Pancreas (tissue), 10 donors: Measurements from ENCODE around the gene TSHR. TPM values are rescaled to one million over a fixed set of nuclear protein-coding genes. Genes with fewer than 3 reads are reported as not detected.

Experiments used
- ATAC-seq, 4 donors: fragments of 200-7000 bp; cut with Tn5 transposase; one replicate each; pipeline versions ENCODE4 v1.8.0 to v1.9.1; 2020; ENCODE audit warnings: mild to moderate bottlenecking in 4 of 4, moderate library complexity in 4 of 4
- DNase-seq, 6 donors: peaks; one replicate each; pipeline ENCODE4 v3.0.0-alpha.2; 2020
- FAIRE-seq: peaks from 2 replicates; lab custom pipeline; 2012; peaks lifted over from hg19 to GRCh38; lab: Jason Lieb, UNC
- H3K27ac ChIP-seq, 4 donors: fragments of 200-600 bp; sonication (generic); 1 replicate in 3 of 4; 2 replicates in 1 of 4; pipeline versions ENCODE4 v1.5.0 to v1.8.0; 2020
- H3K27me3 ChIP-seq, 4 donors: fragments of 200-600 bp; one replicate each; pipeline ENCODE4 v1.8.0; 2021
- H3K36me3 ChIP-seq, 3 donors: fragments of 200-600 bp; sonication (generic) in 1 of 3; one replicate each; pipeline versions ENCODE4 v1.5.0 to v1.8.0; 2020 to 2021
- H3K4me1 ChIP-seq, 3 donors: fragments of 200-600 bp; one replicate each; pipeline ENCODE4 v1.8.0; 2021
- H3K4me3 ChIP-seq, 4 donors: fragments of 200-600 bp; sonication (generic) in 2 of 4; one replicate each; pipeline versions ENCODE4 v1.5.0 to v1.8.0; 2020 to 2021
- H3K9me3 ChIP-seq, 4 donors: fragments of 200-600 bp; one replicate each; pipeline ENCODE4 v1.8.0; 2021
- WGBS, 2 donors: extraction: QIAGEN DNeasy Blood & Tissue Kit; methylation state at CpG; one replicate each; pipeline ENCODE4 v1.1.7; 2013; 5-methylcytosine and 5-hydroxymethylcytosine counted together
- intact Hi-C, 3 donors: fragments of 100-400 bp; cut with DNase I; formaldehyde crosslinking; loops; one replicate each; pipeline versions ENCODE4 v1.11.1 to v1.14.2; 2022
- polyA plus RNA-seq, 2 donors: library from polyadenylated mRNA; stranded (reverse); fragments of 200-250 nt; gene quantifications; one replicate each; pipeline ENCODE4 v1.2.3, GENCODE V29; 2013
- total RNA-seq, 6 donors: library from RNA; stranded (reverse); fragmentation: NEBNext Ultra II Directional in 4 of 6; extraction: Animal tissue kit (Norgen Biotek cat#: 25700) in 4 of 6; gene quantifications; one replicate each; pipeline versions ENCODE4 v1.2.1 to v1.2.4, GENCODE V29; 2021 to 2023
- TF ChIP-seq, protein P1 (sequence below), 4 donors: fragments of 200-600 bp; sonication (generic) in 3 of 4; IDR thresholded peaks; one replicate each; pipeline versions ENCODE4 v1.5.0 to v1.8.0; 2021; ENCODE audit warnings: antibody characterized with exemption in 4 of 4
- donor health status: healthy with polysubstance abuse.
- donor health status: DM: no; HTN: no; CAD: no; lungs with moderate emphysema.
- donor health status: DM: no; HTN: no; CAD: no.
- donor health status: control.
- donor health status: control.
- donor health status: Bipolar disorder and iron deficiency.
- donor health status: DM: yes; HTN: yes; CAD: no.
- donor health status: DM: no; HTN: no; CAD: no.
- donor health status: DM: no; HTN: no; CAD: no.
- donor health status: DM: yes; HTN: yes; CAD: no.

TSHR gene
- total and polyA plus RNA-seq, 8 donors, result 0.22 to 0.41 (median 0.29) TPM; not detected in 4

DNA sequence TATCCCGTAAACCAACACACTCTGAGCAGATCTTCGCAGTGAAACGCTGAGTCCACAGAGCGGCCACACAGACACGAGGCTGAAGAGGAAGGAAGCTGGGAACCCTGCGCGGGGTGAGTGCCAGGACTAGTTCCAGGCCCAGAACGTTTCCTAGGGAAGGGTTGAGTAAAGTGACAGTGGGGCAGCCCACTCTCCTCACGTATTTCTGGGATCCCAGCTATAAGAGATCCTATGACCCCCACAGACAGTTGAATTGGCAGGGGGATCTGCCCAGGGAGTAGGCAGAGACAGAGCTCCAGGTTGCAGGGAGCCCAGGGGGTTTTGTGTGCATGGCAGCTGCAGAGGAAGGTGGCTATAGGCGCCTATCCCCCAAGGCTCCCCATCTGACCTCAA, 214.3 kb downstream of the TSHR start:
- FAIRE-seq (no peak), DNase-seq (peak; percentile 35 to 72 (median 50)), ATAC-seq (peak; percentile 52 to 81 (median 72))
- H3K36me3 ChIP-seq, result no peaks in the 10 kb centered on the region
- no peaks in the 10 kb centered on the region for H3K9me3 ChIP-seq
- no peaks in the 10 kb centered on the region for H3K27me3 ChIP-seq
- WGBS, 2 donors, result 1 to 2% methylated on average over 10 of the region's 10 CpGs
- intact Hi-C loops, result loop anchor here in 2 of 3 donors (5.0 to 10.0 kb wide), 2 partner anchors 172 to 175 kb away; no protein-coding TSS in a partner anchor
- TF ChIP-seq, protein P1, sequence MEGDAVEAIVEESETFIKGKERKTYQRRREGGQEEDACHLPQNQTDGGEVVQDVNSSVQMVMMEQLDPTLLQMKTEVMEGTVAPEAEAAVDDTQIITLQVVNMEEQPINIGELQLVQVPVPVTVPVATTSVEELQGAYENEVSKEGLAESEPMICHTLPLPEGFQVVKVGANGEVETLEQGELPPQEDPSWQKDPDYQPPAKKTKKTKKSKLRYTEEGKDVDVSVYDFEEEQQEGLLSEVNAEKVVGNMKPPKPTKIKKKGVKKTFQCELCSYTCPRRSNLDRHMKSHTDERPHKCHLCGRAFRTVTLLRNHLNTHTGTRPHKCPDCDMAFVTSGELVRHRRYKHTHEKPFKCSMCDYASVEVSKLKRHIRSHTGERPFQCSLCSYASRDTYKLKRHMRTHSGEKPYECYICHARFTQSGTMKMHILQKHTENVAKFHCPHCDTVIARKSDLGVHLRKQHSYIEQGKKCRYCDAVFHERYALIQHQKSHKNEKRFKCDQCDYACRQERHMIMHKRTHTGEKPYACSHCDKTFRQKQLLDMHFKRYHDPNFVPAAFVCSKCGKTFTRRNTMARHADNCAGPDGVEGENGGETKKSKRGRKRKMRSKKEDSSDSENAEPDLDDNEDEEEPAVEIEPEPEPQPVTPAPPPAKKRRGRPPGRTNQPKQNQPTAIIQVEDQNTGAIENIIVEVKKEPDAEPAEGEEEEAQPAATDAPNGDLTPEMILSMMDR (IDR thresholded peaks at IDR 0.05), result no peak
- peak overlapping the region; percentile 76 to 94 (median 86) for H3K27ac ChIP-seq
- peaks cover 0 to 6% (median 6%) of the 10 kb centered on the region in 3 donors for H3K4me1 ChIP-seq
- H3K4me3 ChIP-seq, result peak overlapping the region; percentile 50 to 69 (median 61)

DNA sequence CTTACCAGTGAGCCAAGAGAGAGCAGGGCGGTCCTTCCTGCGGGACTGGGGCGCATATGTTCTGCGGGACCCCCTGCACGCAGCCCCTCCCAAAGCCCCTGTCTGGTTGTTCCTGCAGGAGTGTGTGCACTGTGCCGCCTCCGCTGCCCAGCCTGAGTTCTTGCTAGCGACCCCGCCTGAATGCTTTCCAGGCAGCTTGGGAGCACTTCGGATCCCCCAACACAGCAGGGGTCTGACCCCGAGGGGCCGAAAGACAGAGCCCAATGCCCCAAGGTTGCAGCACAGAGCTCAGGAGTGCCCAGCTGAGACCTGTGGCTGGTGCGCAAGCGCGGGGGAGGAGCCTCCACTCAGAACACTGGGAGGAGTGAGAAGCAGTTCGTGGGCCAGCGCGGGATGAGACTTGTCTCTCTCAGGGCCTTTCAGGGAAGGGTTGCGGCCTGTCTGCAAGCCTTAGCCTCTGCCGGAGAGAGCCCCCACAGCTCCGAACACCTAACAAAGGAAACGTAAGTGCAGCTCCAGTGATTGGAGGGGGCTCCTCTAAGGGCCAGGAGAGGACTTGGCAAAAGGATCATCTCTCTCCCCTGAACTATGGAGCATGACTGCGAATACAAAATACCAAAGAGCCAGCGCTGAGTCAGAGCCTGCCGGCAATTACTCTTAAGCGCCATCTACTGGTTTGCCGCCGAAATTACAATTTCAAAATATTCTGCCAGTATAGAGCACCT, 214.8 kb downstream of the TSHR start:
- no peaks in the 10 kb centered on the region for H3K9me3 ChIP-seq
- TF ChIP-seq, protein P1 (IDR thresholded peaks at IDR 0.05), result peak; percentile 76 to 80 (median 78)
- peak overlapping the region; percentile 50 to 69 (median 61) for H3K4me3 ChIP-seq
- no peaks in the 10 kb centered on the region for H3K27me3 ChIP-seq
- FAIRE-seq (no peak), ATAC-seq (peak; percentile 98 to 99 (median 98)), DNase-seq (peak; percentile 88 to 97 (median 90))
- H3K36me3 ChIP-seq, result no peaks in the 10 kb centered on the region
- intact Hi-C loops, result loop anchor here in 1 of 3 donors (5.0 kb wide), 1 partner anchor 173 kb away; no protein-coding TSS in a partner anchor
- peak overlapping the region; percentile 76 to 94 (median 86) for H3K27ac ChIP-seq
- H3K4me1 ChIP-seq, result peaks cover 0 to 6% (median 6%) of the 10 kb centered on the region in 3 donors
- 0% methylated on average over 28 of the region's 28 CpGs for WGBS, 2 donors

DNA sequence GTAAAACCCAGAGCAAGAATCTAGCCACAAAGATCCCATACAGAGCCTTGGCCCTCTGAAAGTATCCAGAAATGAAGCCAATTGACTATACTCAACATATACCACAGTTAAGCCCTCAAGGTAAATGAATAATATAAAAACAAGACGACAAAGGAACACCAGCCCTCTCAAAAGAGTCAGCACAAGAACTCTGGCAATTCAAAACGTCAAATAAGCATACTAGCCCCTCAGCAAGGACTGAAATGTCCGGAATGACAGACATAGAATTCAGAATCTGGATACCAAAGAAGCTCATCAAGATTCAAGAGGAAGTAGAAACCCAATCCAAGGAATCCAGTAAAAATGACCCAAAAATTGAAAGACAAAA, 215.4 kb downstream of the TSHR start:
- FAIRE-seq (no peak), DNase-seq (no peak), ATAC-seq (no peak)
- TF ChIP-seq, protein P1 (IDR thresholded peaks at IDR 0.05), result peak in 1 of 4 donors; percentile 1
- no peaks in the 10 kb centered on the region for H3K27me3 ChIP-seq
- intact Hi-C loops, result loop anchor here in 1 of 3 donors (5.0 kb wide), 1 partner anchor 174 kb away; no protein-coding TSS in a partner anchor
- no peak overlapping the region for H3K4me3 ChIP-seq
- H3K27ac ChIP-seq, result peak overlapping the region; percentile 76 to 94 (median 86)
- H3K36me3 ChIP-seq, result no peaks in the 10 kb centered on the region
- WGBS, 2 donors, result 6% methylated on average over 3 of the region's 3 CpGs
- H3K4me1 ChIP-seq, result peaks cover 0 to 6% (median 6%) of the 10 kb centered on the region in 3 donors
- H3K9me3 ChIP-seq, result no peaks in the 10 kb centered on the region

DNA sequence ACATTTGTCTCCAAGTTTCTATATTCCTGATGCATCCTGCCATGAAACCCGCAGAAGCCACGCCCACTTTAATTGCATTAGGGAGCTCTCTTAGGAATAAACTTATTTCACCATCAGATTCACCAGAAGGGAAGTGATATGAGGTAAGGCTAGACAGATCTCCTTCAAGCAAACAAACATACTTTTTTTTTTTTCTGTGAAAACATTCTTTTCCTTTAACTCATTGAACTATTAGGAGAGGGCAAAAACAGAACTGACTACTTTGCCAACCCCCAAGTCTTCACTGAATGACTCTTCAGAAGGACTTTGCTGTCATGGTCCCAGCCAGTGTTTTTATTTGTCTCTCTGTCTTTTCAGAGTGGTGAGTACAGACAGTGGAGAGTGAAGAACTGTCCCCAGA, 216.9 kb downstream of the TSHR start:
- Histone ChIP-seq H3K27ac (no peak overlapping the region), H3K9me3 (no peaks in the 10 kb centered on the region), H3K4me3 (no peak overlapping the region), H3K27me3 (no peaks in the 10 kb centered on the region), H3K4me1 (peaks cover 7 to 16% (median 8%) of the 10 kb centered on the region in 3 donors), H3K36me3 (no peaks in the 10 kb centered on the region)
- intact Hi-C loops, result loop anchor here in 1 of 3 donors (5.0 kb wide), 1 partner anchor 175 kb away; no protein-coding TSS in a partner anchor
- ATAC-seq (no peak), FAIRE-seq (no peak), DNase-seq (no peak)
- TF ChIP-seq, protein P1 (IDR thresholded peaks at IDR 0.05), result no peak
- 76 to 91% methylated on average over 2 of the region's 2 CpGs for WGBS, 2 donors
